Measurements from ENCODE around the gene TBCD. TPM values are rescaled to one million over a fixed set of nuclear protein-coding genes. Genes with fewer than 3 reads are reported as not detected.

TBCD gene
- total RNA-seq, 3 donors from 2014 or later = 41.3 to 76.0 (median 55.4) TPM

DNA sequence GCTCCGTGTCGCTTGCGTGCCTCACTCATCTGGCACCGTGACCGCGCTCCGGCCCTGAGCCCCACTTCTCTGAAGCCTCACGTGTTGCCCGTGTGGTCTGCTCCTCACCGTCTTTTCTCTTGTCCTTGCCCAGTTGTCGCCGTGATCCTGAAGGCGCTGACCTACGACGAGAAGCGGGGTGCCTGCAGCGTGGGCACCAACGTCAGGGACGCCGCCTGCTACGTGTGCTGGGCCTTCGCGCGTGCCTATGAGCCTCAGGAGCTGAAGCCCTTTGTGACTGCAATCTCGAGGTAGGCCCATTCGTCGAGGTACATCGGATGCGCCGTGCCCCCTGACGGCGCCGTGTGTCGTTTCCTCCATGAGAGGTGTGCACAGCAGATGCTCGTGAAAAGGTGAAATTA is 118.2 kb downstream of the TBCD start:
- Histone ChIP-seq H3K36me3 (ENCODE audit: low read depth) (no peaks in the 10 kb centered on the region), H3K9me3 (no peaks in the 10 kb centered on the region), H3K4me1 (ENCODE audit: low read depth) (peaks cover 12% of the 10 kb centered on the region), H3K4me3 (no peak overlapping the region)
- ATAC-seq = no peak
- intact Hi-C loops (cut with DNase I, micrococcal nuclease) = no loop called here
- peak in 2 of 3 donors; percentile 11 to 45 for DNase-seq
- TF ChIP-seq, protein P1, sequence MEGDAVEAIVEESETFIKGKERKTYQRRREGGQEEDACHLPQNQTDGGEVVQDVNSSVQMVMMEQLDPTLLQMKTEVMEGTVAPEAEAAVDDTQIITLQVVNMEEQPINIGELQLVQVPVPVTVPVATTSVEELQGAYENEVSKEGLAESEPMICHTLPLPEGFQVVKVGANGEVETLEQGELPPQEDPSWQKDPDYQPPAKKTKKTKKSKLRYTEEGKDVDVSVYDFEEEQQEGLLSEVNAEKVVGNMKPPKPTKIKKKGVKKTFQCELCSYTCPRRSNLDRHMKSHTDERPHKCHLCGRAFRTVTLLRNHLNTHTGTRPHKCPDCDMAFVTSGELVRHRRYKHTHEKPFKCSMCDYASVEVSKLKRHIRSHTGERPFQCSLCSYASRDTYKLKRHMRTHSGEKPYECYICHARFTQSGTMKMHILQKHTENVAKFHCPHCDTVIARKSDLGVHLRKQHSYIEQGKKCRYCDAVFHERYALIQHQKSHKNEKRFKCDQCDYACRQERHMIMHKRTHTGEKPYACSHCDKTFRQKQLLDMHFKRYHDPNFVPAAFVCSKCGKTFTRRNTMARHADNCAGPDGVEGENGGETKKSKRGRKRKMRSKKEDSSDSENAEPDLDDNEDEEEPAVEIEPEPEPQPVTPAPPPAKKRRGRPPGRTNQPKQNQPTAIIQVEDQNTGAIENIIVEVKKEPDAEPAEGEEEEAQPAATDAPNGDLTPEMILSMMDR (IDR thresholded peaks at IDR 0.05) = no peak

DNA sequence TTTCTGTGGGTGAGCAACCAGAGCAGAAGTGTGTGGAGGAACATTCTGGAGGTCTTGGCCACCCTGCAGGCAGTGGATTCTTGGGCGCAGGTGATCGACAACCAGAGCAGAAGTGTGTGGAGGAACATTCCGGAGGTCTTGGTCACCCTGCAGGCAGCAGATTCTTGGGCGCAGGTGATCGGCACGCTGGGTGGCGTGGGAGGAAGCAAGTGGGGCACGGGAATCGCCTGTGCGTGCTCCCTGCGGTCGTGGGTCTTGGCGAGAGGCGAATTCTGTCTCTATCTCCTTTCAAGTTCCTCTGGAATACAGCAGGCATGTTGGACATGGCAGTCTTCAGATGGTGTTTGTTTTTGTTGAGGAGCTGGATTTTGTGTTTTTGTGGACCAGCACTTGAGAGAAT is 118.7 kb downstream of the TBCD start:
- intact Hi-C loops (cut with DNase I, micrococcal nuclease) = no loop called here
- DNase-seq = peak in 2 of 3 donors; percentile 12 to 44
- no peak overlapping the region for H3K4me3 ChIP-seq

DNA sequence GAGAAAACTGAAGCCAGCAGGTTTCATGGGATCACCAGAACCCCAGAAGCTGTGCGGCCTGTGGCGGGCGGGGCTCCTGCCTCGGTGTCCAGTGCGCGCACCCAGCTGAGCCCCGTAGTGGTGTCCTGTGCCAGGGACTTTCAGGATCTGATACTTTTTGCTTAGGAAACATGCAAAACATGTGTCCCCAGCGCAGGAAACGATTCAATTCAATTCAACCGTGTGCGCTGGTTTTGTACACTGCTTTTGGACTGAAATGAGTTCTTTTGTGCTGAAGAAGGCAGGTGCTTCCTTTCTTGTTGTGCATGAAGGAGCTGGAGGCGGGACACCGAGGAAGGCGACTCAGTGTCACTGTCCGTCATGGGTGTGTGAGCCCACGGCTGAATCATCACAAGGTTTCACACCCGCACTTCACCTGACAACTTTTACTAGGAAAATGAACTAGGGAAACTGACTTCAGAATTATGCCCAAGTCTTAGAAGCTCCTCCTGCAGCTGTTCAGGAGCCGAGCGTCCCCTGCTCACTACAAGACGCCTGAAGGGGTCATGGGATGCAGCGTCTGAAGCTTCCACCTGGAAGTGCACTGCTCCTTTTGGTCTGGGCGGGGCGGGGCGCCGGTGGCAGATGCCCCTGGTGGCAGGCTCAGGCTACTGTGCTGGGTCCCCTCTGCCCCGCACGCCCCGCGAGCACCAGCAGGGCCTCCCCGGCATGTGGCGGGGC is 119.4 kb downstream of the TBCD start:
- Histone ChIP-seq H3K9me3 (no peaks in the 10 kb centered on the region), H3K4me3 (no peak overlapping the region), H3K36me3 (ENCODE audit: low read depth) (no peaks in the 10 kb centered on the region), H3K4me1 (ENCODE audit: low read depth) (peaks cover 6% of the 10 kb centered on the region)
- ATAC-seq (peak; percentile 52), DNase-seq (peak in 2 of 3 donors; percentile 23 to 58)
- TF ChIP-seq, protein P1 (IDR thresholded peaks at IDR 0.05) = no peak
- intact Hi-C loops (cut with DNase I, micrococcal nuclease) = no loop called here

More for the DNA sequence above, 118.7 kb downstream of the TBCD start:
- H3K36me3 ChIP-seq (ENCODE audit: low read depth) = no peaks in the 10 kb centered on the region
- no peaks in the 10 kb centered on the region for H3K9me3 ChIP-seq
- TF ChIP-seq, protein P1 (IDR thresholded peaks at IDR 0.05) = no peak
- peaks cover 8% of the 10 kb centered on the region for H3K4me1 ChIP-seq (ENCODE audit: low read depth)
- no peak for ATAC-seq

DNA sequence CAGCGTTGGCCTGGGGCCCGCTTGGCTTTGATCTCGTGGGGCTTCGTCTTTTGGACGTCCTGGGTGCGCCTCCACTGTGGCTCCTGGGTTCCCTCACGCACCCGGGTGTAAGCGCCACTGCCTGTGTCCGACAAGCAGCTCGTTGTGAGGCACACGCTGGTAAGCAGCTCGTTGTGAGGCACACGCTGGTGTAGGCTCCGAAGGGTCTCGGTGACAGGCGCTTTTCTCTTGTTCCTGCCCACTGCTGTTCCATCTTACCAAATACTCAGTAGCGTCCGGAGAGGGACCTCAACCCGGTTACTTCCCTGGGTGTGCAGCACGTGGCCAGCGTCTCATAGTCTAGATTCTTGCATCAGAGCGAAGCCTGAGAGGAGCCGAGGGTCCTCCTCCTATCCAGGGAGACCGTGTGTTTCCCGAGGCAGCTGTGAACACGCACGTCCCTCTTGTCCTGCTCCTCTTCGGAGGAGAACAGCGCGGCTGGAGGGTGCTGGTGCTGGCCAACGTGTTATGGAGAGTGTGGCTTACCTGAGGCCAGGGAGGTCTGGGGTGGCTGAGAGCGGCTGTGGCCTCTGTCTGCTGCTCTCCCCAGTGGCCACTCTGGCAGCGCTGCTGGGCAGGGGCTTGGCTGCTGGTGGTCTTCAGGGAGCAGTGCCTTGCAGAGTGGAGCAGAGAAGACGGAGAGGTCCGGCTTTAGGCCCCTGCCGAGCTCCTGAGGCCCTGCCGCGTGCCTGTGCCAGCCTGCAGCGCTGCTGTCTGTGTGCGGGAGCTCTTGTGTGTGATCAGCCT is 120.1 kb downstream of the TBCD start:
- no peaks in the 10 kb centered on the region for H3K36me3 ChIP-seq (ENCODE audit: low read depth)
- intact Hi-C loops (cut with DNase I, micrococcal nuclease) = no loop called here
- H3K4me1 ChIP-seq (ENCODE audit: low read depth) = peaks cover under 1% of the 10 kb centered on the region
- H3K4me3 ChIP-seq = no peak overlapping the region
- ATAC-seq = no peak
- DNase-seq = peak in 2 of 3 donors; percentile 20 to 49
- no peaks in the 10 kb centered on the region for H3K9me3 ChIP-seq
- TF ChIP-seq, protein P1 (IDR thresholded peaks at IDR 0.05) = no peak

DNA sequence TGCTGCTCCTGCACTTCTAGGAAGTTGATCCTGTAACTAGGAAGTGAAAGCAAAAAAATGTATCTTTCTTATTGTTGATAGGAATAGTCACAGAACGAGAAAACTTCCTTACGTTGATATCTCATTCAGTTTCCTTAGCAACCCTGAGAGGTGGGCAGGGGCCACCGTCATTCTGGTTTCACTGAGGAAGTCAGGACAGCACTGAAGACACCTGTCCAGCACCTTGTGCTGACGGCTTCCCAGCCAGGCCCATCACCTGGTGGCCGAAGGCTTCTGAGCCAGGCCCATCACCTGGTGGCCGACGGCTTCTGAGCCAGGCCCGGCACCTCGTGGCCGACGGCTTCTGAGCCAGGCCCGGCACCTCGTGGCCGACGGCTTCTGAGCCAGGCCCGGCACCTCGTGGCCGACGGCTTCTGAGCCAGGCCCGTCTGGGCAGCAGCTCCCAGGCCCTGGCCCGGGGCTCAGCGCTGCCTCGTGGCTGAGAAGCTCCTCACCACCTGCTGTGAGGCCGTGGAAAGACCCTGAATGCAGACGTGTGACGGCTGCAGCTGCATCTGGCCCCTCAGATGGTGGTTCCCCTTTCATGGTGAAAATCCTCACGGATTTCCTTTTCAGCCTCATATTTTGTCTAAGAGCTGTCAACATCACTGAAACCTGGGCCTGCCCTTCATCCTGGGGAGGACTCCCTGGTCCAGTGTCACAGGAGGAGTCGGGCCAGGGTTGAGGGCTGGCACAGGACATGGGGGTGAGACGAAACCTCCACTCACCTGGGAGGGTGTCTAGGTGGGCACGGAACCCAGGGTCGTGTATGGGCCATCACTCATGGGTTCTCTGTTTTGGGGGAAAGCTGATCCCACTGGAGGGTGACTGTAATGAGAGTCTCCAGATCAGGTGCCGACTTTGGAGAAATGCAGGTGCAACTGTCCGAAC is 121.0 kb downstream of the TBCD start:
- intact Hi-C loops (cut with DNase I, micrococcal nuclease) = no loop called here
- H3K4me3 ChIP-seq = no peak overlapping the region
- DNase-seq (peak in 2 of 3 donors; percentile 16 to 44), ATAC-seq (no peak)
- TF ChIP-seq, protein P1 (IDR thresholded peaks at IDR 0.05) = no peak
- no peaks in the 10 kb centered on the region for H3K36me3 ChIP-seq (ENCODE audit: low read depth)
- no peaks in the 10 kb centered on the region for H3K4me1 ChIP-seq (ENCODE audit: low read depth)
- no peaks in the 10 kb centered on the region for H3K9me3 ChIP-seq

All from mucosa of descending colon (tissue), 3 donors.